ENCODE data around the gene COPS2.

GRCh38 chr15:49154799-49155109 is 645 bp downstream of the COPS2 start:
- TF ChIP-seq CTCF (IDR thresholded peaks at IDR 0.05) (no peak), POLR2A (IDR thresholded peaks at IDR 0.05) (no peak)
